ENCODE results near the gene CLASP1. TPM values are rescaled to one million over a fixed set of nuclear protein-coding genes. Genes with fewer than 3 reads are reported as not detected.

The CLASP1 gene
- polyA plus RNA-seq, 3 donors from 2014 or later: 7.4 to 46.8 (median 22.0) TPM

- H3K27me3 Mint-ChIP-seq (ENCODE audit: low read depth in 3 of 3): peaks cover 0 to 1% (median 0%) of the 10 kb centered on the region in 3 donors
- H3K36me3 Mint-ChIP-seq: peaks cover 0 to 11% (median 0%) of the 10 kb centered on the region in 3 donors
- peaks cover 32 to 50% of the 10 kb centered on the region in 2 donors for H3K4me1 Mint-ChIP-seq
- peak overlapping the region; percentile 4 to 56 (median 15) for H3K27ac Mint-ChIP-seq
- no peak for DNase-seq
- H3K4me3 Mint-ChIP-seq: no peak overlapping the region
- H3K9me3 Mint-ChIP-seq: no peaks in the 10 kb centered on the region
These were observed 43.2 kb downstream of the CLASP1 start for GRCh38 chr2:121605820-121606733.

GRCh38 chr2:121603185-121603584 lies 46.1 kb downstream of the CLASP1 start:
- H3K36me3 Mint-ChIP-seq: peaks cover 0 to 11% (median 0%) of the 10 kb centered on the region in 3 donors
- H3K9me3 Mint-ChIP-seq: no peaks in the 10 kb centered on the region
- no peaks in the 10 kb centered on the region for H3K27me3 Mint-ChIP-seq (ENCODE audit: low read depth in 3 of 3)
- peaks cover 42 to 67% of the 10 kb centered on the region in 2 donors for H3K4me1 Mint-ChIP-seq
- DNase-seq: no peak
- H3K4me3 Mint-ChIP-seq: no peak overlapping the region
- H3K27ac Mint-ChIP-seq: no peak overlapping the region

GRCh38 chr2:121599963-121600651 lies 49.2 kb downstream of the CLASP1 start:
- peaks cover 0 to 7% (median 0%) of the 10 kb centered on the region in 3 donors for H3K36me3 Mint-ChIP-seq
- DNase-seq: no peak
- H3K4me3 Mint-ChIP-seq: peak overlapping the region in 3 of 5 donors; percentile 8 to 51 (median 33)
- H3K27me3 Mint-ChIP-seq (ENCODE audit: low read depth in 3 of 3): peaks cover 0 to 2% (median 2%) of the 10 kb centered on the region in 3 donors
- no peaks in the 10 kb centered on the region for H3K9me3 Mint-ChIP-seq
- H3K4me1 Mint-ChIP-seq: peaks cover 56 to 83% of the 10 kb centered on the region in 2 donors
- H3K27ac Mint-ChIP-seq: peak overlapping the region; percentile 14 to 74 (median 46)

GRCh38 chr2:121598087-121598486 lies 51.2 kb downstream of the CLASP1 start:
- Mint-ChIP-seq H3K36me3 (peaks cover 0 to 3% (median 0%) of the 10 kb centered on the region in 3 donors), H3K27ac (peak overlapping the region in 2 of 6 donors; percentile 18 to 20), H3K4me1 (peaks cover 57 to 74% of the 10 kb centered on the region in 2 donors), H3K9me3 (no peaks in the 10 kb centered on the region), H3K4me3 (no peak overlapping the region), H3K27me3 (ENCODE audit: low read depth in 3 of 3) (peaks cover 0 to 2% (median 2%) of the 10 kb centered on the region in 3 donors)
- DNase-seq: no peak

- Mint-ChIP-seq H3K27me3 (ENCODE audit: low read depth in 3 of 3) (peaks cover 0 to 2% (median 2%) of the 10 kb centered on the region in 3 donors), H3K36me3 (peaks cover 0 to under 1% (median 0%) of the 10 kb centered on the region in 3 donors), H3K4me3 (peak overlapping the region; percentile 59 to 80 (median 72)), H3K9me3 (no peaks in the 10 kb centered on the region), H3K27ac (peak overlapping the region; percentile 69 to 91 (median 83)), H3K4me1 (peaks cover 53 to 72% of the 10 kb centered on the region in 2 donors)
- peak in 1 of 3 donors; percentile 12 for DNase-seq
These were observed 52.8 kb downstream of the CLASP1 start for GRCh38 chr2:121596221-121597080.

- Mint-ChIP-seq H3K36me3 (no peaks in the 10 kb centered on the region), H3K9me3 (no peaks in the 10 kb centered on the region), H3K27ac (peak overlapping the region; percentile 69 to 91 (median 83)), H3K4me1 (peaks cover 49 to 68% of the 10 kb centered on the region in 2 donors), H3K27me3 (ENCODE audit: low read depth in 3 of 3) (peaks cover 0 to 2% (median 2%) of the 10 kb centered on the region in 3 donors), H3K4me3 (peak overlapping the region in 4 of 5 donors; percentile 3 to 80 (median 40))
- no peak for DNase-seq
These were observed 54.0 kb downstream of the CLASP1 start for GRCh38 chr2:121595012-121595891.

- Mint-ChIP-seq H3K36me3 (peaks cover 0 to 3% (median 0%) of the 10 kb centered on the region in 3 donors), H3K9me3 (no peaks in the 10 kb centered on the region), H3K27ac (peak overlapping the region in 4 of 6 donors; percentile 3 to 72 (median 49))
These were observed 58.1 kb downstream of the CLASP1 start for GRCh38 chr2:121591199-121591598.

GRCh38 chr2:121588357-121588756 lies 60.9 kb downstream of the CLASP1 start:
- Mint-ChIP-seq H3K36me3 (peaks cover 0 to 5% (median 3%) of the 10 kb centered on the region in 3 donors), H3K4me1 (peaks cover 26 to 57% of the 10 kb centered on the region in 2 donors), H3K27me3 (ENCODE audit: low read depth in 3 of 3) (peaks cover 0 to 2% (median 0%) of the 10 kb centered on the region in 3 donors), H3K27ac (peak overlapping the region in 1 of 6 donors; percentile 49), H3K4me3 (no peak overlapping the region), H3K9me3 (no peaks in the 10 kb centered on the region)
- DNase-seq: no peak

More at GRCh38 chr2:121591199-121591598, 58.1 kb downstream of the CLASP1 start:
- no peak overlapping the region for H3K4me3 Mint-ChIP-seq
- peaks cover 36 to 59% of the 10 kb centered on the region in 2 donors for H3K4me1 Mint-ChIP-seq
- peaks cover 0 to 2% (median 0%) of the 10 kb centered on the region in 3 donors for H3K27me3 Mint-ChIP-seq (ENCODE audit: low read depth in 3 of 3)
- DNase-seq: no peak

- Mint-ChIP-seq H3K4me3 (no peak overlapping the region), H3K27ac (no peak overlapping the region), H3K4me1 (peaks cover 30 to 61% of the 10 kb centered on the region in 2 donors), H3K9me3 (no peaks in the 10 kb centered on the region), H3K36me3 (peaks cover 0 to 5% (median 3%) of the 10 kb centered on the region in 3 donors), H3K27me3 (ENCODE audit: low read depth in 3 of 3) (peaks cover 0 to 2% (median 0%) of the 10 kb centered on the region in 3 donors)
- DNase-seq: no peak
These were observed 62.1 kb downstream of the CLASP1 start for GRCh38 chr2:121587131-121587530.

GRCh38 chr2:121584741-121585140 lies 64.5 kb downstream of the CLASP1 start:
- Mint-ChIP-seq H3K27ac (no peak overlapping the region), H3K27me3 (ENCODE audit: low read depth in 3 of 3) (peaks cover 0 to 2% (median 0%) of the 10 kb centered on the region in 3 donors), H3K4me1 (peaks cover 21 to 53% of the 10 kb centered on the region in 2 donors), H3K4me3 (no peak overlapping the region), H3K36me3 (peaks cover 0 to 5% (median 3%) of the 10 kb centered on the region in 3 donors), H3K9me3 (no peaks in the 10 kb centered on the region)
- DNase-seq: no peak

GRCh38 chr2:121583555-121583954 lies 65.7 kb downstream of the CLASP1 start:
- H3K36me3 Mint-ChIP-seq: peaks cover 0 to 5% (median 3%) of the 10 kb centered on the region in 3 donors
- DNase-seq: no peak
- H3K4me1 Mint-ChIP-seq: peaks cover 23 to 60% of the 10 kb centered on the region in 2 donors
- H3K27ac Mint-ChIP-seq: peak overlapping the region in 3 of 6 donors; percentile 2 to 20 (median 8)
- H3K4me3 Mint-ChIP-seq: no peak overlapping the region
- H3K27me3 Mint-ChIP-seq (ENCODE audit: low read depth in 3 of 3): peaks cover 0 to 2% (median 0%) of the 10 kb centered on the region in 3 donors
- H3K9me3 Mint-ChIP-seq: no peaks in the 10 kb centered on the region

GRCh38 chr2:121582272-121582671 lies 67.0 kb downstream of the CLASP1 start:
- no peak for DNase-seq
- H3K36me3 Mint-ChIP-seq: peaks cover 0 to 5% (median 0%) of the 10 kb centered on the region in 3 donors
- H3K27ac Mint-ChIP-seq: peak overlapping the region in 2 of 6 donors; percentile 3 to 71
- peaks cover 0 to 2% (median 0%) of the 10 kb centered on the region in 3 donors for H3K27me3 Mint-ChIP-seq (ENCODE audit: low read depth in 3 of 3)
- peaks cover 24 to 63% of the 10 kb centered on the region in 2 donors for H3K4me1 Mint-ChIP-seq
- no peaks in the 10 kb centered on the region for H3K9me3 Mint-ChIP-seq
- no peak overlapping the region for H3K4me3 Mint-ChIP-seq

All from immature natural killer cell (primary cell).